ENCODE data around the gene SLC39A7.

GRCh38 chr6:33217681-33218080 is 17.0 kb downstream of the SLC39A7 start:
- TF ChIP-seq POLR2A (IDR thresholded peaks at IDR 0.05; ENCODE audit: extremely low read depth, insufficient read length): no peak
- TF ChIP-seq CTCF (IDR thresholded peaks at IDR 0.05; ENCODE audit: low read depth, low read length): no peak

All from NB4 (cell line).